Measurements from ENCODE around the gene TMEM134.

GRCh38 chr11:67437082-67437808, 31.8 kb downstream of the TMEM134 start, which contains the start of gene PTPRCAP:
- peak; percentile 94 for TF ChIP-seq POLR2A (IDR thresholded peaks at IDR 0.05; ENCODE audit: low read depth, low read length)
- TF ChIP-seq TAF1 (IDR thresholded peaks at IDR 0.05; ENCODE audit: low read depth, low read length): peak; percentile 95
- no peak for TF ChIP-seq PAX5 (IDR thresholded peaks at IDR 0.05; ENCODE audit: insufficient read depth, low read length, severe bottlenecking)
